Bronchial epithelial cell (primary cell): ENCODE measurements around the gene FITM1. TPM values are rescaled to one million over a fixed set of nuclear protein-coding genes. Genes with fewer than 3 reads are reported as not detected.

Experiments
- DNase-seq: peaks from one replicate; pipeline ENCODE4 v3.0.0-alpha.2; 2010; ENCODE audit warnings: low read depth
- FAIRE-seq: peaks from 2 replicates; lab custom pipeline; 2011; peaks lifted over from hg19 to GRCh38; lab: Jason Lieb, UNC
- H3K27me3 ChIP-seq: 2 replicates; pipeline ENCODE4 v1.5.1; 2011; ENCODE audit warnings: low read length; ENCODE audit not compliant: control insufficient read depth, insufficient read depth
- H3K36me3 ChIP-seq: 2 replicates; pipeline ENCODE4 v1.5.1; 2011; ENCODE audit warnings: low read length; ENCODE audit not compliant: control insufficient read depth, insufficient read depth
- H3K4me3 ChIP-seq: 2 replicates; pipeline ENCODE4 v1.5.1; 2011; ENCODE audit warnings: mild to moderate bottlenecking, low read depth, low read length, control low read depth
- CTCF ChIP-seq: IDR thresholded peaks from 2 replicates; pipeline ENCODE4 v1.5.1; 2011; ENCODE audit warnings: mild to moderate bottlenecking, moderate library complexity, low read length, control low read depth, inconsistent platforms; ENCODE audit not compliant: insufficient read depth, severe bottlenecking
- total RNA-seq: library from RNA; depleted of rRNA; stranded (reverse); fragments of >200 nt; gene quantifications from 2 replicates; pipeline ENCODE4 v1.2.1, GENCODE V29; 2014

FITM1 gene
- total RNA-seq, 1 donor from 2014 or later, result not detected

GRCh38 chr14:24160850-24161804 lies 30.7 kb downstream of the FITM1 start, which contains the start of gene IRF9:
TSS of gene IRF9 (plus strand) at chr14:24161265. CDS start at chr14:24162145, 880 bp downstream.
- peak; percentile 96 for TF ChIP-seq CTCF
- peak within 1 kb of the TSS; percentile 73 for H3K4me3 ChIP-seq
- H3K27me3 ChIP-seq, result no peaks in the 10 kb centered on the region
- H3K36me3 ChIP-seq, result peaks cover 47% of the 10 kb centered on the region
- FAIRE-seq, result no peak
- peak; percentile 86 for DNase-seq

- no peak for TF ChIP-seq CTCF
- H3K36me3 ChIP-seq, result peaks cover 46% of the 10 kb centered on the region
- DNase-seq, result no peak
- no peak for FAIRE-seq
- peak overlapping the region; percentile 73 for H3K4me3 ChIP-seq
- no peaks in the 10 kb centered on the region for H3K27me3 ChIP-seq
Observed at GRCh38 chr14:24162093-24162492, 31.6 kb downstream of the FITM1 start.

GRCh38 chr14:24164518-24164991 lies 34.1 kb downstream of the FITM1 start:
- H3K4me3 ChIP-seq, result no peak overlapping the region
- no peak for TF ChIP-seq CTCF
- no peaks in the 10 kb centered on the region for H3K27me3 ChIP-seq
- DNase-seq, result no peak
- FAIRE-seq, result no peak
- peaks cover 35% of the 10 kb centered on the region for H3K36me3 ChIP-seq

GRCh38 chr14:24165785-24166184 lies 35.3 kb downstream of the FITM1 start:
- Histone ChIP-seq H3K27me3 (no peaks in the 10 kb centered on the region), H3K36me3 (peaks cover 29% of the 10 kb centered on the region), H3K4me3 (no peak overlapping the region)
- DNase-seq (no peak), FAIRE-seq (no peak)
- TF ChIP-seq CTCF, result no peak

GRCh38 chr14:24167469-24168114 lies 37.1 kb downstream of the FITM1 start:
- FAIRE-seq (no peak), DNase-seq (no peak)
- Histone ChIP-seq H3K4me3 (no peak overlapping the region), H3K36me3 (peaks cover 28% of the 10 kb centered on the region), H3K27me3 (no peaks in the 10 kb centered on the region)
- TF ChIP-seq CTCF, result no peak
